Left ventricle myocardium inferior (tissue), 1 donor: ENCODE measurements around the gene GALNT16. TPM values are rescaled to one million over a fixed set of nuclear protein-coding genes. Genes with fewer than 3 reads are reported as not detected.
A peak's percentile ranks its signal among the peaks of the same experiment; 100 is the strongest.

Experiments used
- DNase-seq: peaks from one replicate; pipeline ENCODE4 v3.0.0-alpha.2; 2020
- H3K27ac ChIP-seq: fragments of 200-600 bp; replicated peaks from 2 replicates; pipeline ENCODE4 v1.8.0; 2021
- H3K27me3 ChIP-seq: fragments of 200-600 bp; 2 replicates; pipeline ENCODE4 v1.8.0; 2021; ENCODE audit warnings: low read depth
- H3K36me3 ChIP-seq: fragments of 200-600 bp; 2 replicates; pipeline ENCODE4 v1.8.0; 2021
- H3K4me1 ChIP-seq: fragments of 200-600 bp; 2 replicates; pipeline ENCODE4 v1.8.0; 2021
- H3K4me3 ChIP-seq: fragments of 200-600 bp; 2 replicates; pipeline ENCODE4 v1.8.0; 2021; ENCODE audit warnings: mild to moderate bottlenecking, moderate library complexity
- H3K9me3 ChIP-seq: fragments of 200-600 bp; replicated peaks from 2 replicates; pipeline ENCODE4 v1.8.0; 2021
- CTCF ChIP-seq: fragments of 200-600 bp; IDR thresholded peaks from 2 replicates; pipeline ENCODE4 v1.8.0; 2021; ENCODE audit warnings: antibody characterized with exemption, mild to moderate bottlenecking, borderline replicate concordance
- intact Hi-C: fragments of 100-400 bp; cut with micrococcal nuclease; formaldehyde crosslinking; loops from one replicate; pipeline ENCODE4 v1.11.0; 2022
- total RNA-seq: library from RNA; stranded (reverse); fragmentation: NEBNext Ultra II Directional; extraction: Animal tissue kit (Norgen Biotek cat#: 25700); gene quantifications from one replicate; pipeline ENCODE4 v1.2.1, GENCODE V29; 2021
- donor health status: DM: no; HTN: yes; CAD: no; lungs with severe emphysema.

The GALNT16 gene
- total RNA-seq, 1 donor from 2014 or later: 70.5 TPM

GRCh38 chr14:69259168-69259526 is 811 bp upstream of the GALNT16 start:
- peak overlapping the region; percentile 91 for H3K27ac ChIP-seq
- H3K27me3 ChIP-seq: peaks cover 43% of the 10 kb centered on the region
- H3K4me1 ChIP-seq: peaks cover 64% of the 10 kb centered on the region
- DNase-seq: no peak
- no peaks in the 10 kb centered on the region for H3K9me3 ChIP-seq
- TF ChIP-seq CTCF: no peak
- intact Hi-C loops: no loop called here
- H3K4me3 ChIP-seq: peak overlapping the region; percentile 83
- no peaks in the 10 kb centered on the region for H3K36me3 ChIP-seq

DNA sequence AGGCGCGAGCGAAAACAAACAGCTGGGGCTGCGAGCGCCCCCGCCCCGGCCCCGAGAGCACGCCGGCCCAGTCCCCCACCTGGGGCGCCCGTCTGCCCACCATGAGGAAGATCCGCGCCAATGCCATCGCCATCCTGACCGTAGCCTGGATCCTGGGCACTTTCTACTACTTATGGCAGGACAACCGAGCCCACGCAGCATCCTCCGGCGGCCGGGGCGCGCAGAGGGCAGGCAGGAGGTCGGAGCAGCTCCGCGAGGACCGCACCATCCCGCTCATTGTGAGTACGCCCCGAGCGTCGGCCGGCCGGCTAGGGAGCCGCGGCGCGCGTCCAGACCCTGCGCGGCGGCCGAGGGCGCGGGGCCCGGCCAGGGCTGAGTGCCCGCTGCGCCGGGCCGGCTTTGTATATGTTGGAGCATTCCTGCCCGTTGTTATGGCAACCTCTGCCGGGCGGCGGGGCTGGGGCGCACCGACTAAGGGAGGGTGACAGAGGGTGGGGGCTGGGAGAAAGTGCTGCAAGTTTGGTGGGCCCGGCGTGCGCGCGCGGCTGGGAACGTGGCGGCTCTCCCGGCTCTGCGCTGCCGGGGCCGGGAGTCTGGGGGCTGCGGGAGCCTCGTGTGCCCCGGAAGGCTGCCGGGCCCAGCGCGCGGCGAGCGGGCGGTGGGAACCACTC is 367 bp downstream of the GALNT16 start:
- H3K36me3 ChIP-seq: no peaks in the 10 kb centered on the region
- H3K4me1 ChIP-seq: peaks cover 75% of the 10 kb centered on the region
- peaks cover 43% of the 10 kb centered on the region for H3K27me3 ChIP-seq
- H3K4me3 ChIP-seq: peak overlapping the region; percentile 83
- no peak for DNase-seq
- H3K27ac ChIP-seq: peak overlapping the region; percentile 91
- no peak for TF ChIP-seq CTCF
- H3K9me3 ChIP-seq: no peaks in the 10 kb centered on the region
- intact Hi-C loops: no loop called here

GRCh38 chr14:69260861-69261564 is 1.1 kb downstream of the GALNT16 start:
- Histone ChIP-seq H3K27ac (peak overlapping the region; percentile 91), H3K9me3 (no peaks in the 10 kb centered on the region), H3K4me3 (peak overlapping the region; percentile 83), H3K36me3 (no peaks in the 10 kb centered on the region), H3K27me3 (peaks cover 43% of the 10 kb centered on the region), H3K4me1 (peaks cover 79% of the 10 kb centered on the region)
- peak; percentile 50 for DNase-seq
- intact Hi-C loops: no loop called here
- peak; percentile 86 for TF ChIP-seq CTCF

DNA sequence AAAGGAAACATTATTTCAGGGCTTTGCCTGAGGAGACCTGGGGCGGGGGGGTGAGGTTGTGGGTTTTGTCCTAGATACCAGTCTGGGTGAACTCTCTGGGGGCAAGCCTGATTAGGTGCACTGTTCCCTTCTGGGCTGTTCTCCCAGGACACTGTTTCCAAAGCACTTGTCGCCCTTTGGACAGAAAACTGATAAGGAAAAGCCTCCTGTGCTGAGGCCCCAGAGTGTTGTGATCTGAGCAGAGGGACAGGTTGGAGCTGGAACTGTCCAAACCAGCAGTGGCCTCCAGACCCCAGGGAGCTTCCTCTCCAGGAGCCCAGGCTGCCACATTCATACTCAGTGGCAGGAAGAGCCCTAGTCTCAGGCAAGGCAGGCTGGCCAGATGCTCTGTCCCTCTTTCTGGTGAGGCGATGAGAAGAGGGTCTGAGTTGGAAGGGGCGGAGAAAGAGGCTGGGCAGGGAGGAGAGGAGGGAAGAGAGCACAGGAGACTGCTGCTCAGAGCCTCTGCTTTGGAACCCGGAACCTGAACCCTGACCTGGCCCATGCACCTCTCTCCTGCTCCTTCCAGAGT is 1.9 kb downstream of the GALNT16 start:
- peak overlapping the region; percentile 83 for H3K4me3 ChIP-seq
- peaks cover 43% of the 10 kb centered on the region for H3K27me3 ChIP-seq
- intact Hi-C loops: no loop called here
- no peaks in the 10 kb centered on the region for H3K36me3 ChIP-seq
- no peak for TF ChIP-seq CTCF
- DNase-seq: peak; percentile 61
- H3K27ac ChIP-seq: peak overlapping the region; percentile 91
- H3K4me1 ChIP-seq: peaks cover 81% of the 10 kb centered on the region
- H3K9me3 ChIP-seq: no peaks in the 10 kb centered on the region

DNA sequence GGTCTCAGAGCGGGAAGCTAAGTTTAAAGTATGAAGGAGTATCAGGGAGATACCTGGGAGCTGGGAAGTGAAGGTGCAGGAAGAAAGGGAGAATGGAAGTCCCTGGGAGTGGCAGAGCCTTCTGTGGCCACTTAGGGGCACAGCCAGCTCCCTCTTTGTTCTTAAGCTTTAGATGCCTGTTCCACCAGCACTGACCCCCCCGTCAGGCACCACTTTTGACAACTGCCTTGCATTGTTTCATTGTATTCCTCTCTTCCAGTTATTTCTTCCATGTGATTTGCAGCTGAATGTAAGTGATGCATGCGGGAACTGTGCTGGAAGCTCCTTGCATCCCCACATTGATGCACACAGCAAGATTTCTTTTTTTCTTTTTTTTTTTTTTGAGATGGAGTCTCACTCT is 2.6 kb downstream of the GALNT16 start:
- peak overlapping the region; percentile 83 for H3K4me3 ChIP-seq
- H3K27me3 ChIP-seq: peaks cover 43% of the 10 kb centered on the region
- TF ChIP-seq CTCF: no peak
- no peaks in the 10 kb centered on the region for H3K36me3 ChIP-seq
- H3K27ac ChIP-seq: peak overlapping the region; percentile 91
- intact Hi-C loops: no loop called here
- DNase-seq: no peak
- no peaks in the 10 kb centered on the region for H3K9me3 ChIP-seq
- H3K4me1 ChIP-seq: peaks cover 88% of the 10 kb centered on the region
